GM21528 (cell line): ENCODE measurements around the gene SYT9.

Experiments used
- ATAC-seq: cut with Tn5 transposase; IDR thresholded peaks from one replicate; pipeline ENCODE4 v1.9.1; 2021; ENCODE audit warnings: mild to moderate bottlenecking, moderate library complexity; ENCODE audit not compliant: unreplicated experiment, low FRiP score

Gene SYT9

DNA sequence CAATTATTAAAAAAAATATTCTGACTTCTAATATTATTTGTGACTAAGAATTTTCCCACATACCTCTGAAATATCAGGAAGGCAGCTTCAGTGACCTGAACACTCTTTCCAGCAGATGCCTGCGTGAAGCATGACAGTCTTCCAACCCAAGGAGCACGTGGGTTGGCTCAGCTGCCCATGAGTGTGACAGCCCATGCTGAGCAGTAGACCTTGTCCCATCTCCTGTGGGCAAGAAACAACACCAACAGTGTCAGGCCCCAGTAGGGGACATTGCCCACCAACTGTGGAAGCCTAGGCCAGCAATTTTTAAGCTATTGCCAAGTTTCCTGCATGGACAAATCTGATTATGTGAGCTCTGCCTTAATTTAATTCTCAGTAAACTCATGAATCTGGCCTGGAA, 167.2 kb downstream of the SYT9 start:
- no peak for ATAC-seq

DNA sequence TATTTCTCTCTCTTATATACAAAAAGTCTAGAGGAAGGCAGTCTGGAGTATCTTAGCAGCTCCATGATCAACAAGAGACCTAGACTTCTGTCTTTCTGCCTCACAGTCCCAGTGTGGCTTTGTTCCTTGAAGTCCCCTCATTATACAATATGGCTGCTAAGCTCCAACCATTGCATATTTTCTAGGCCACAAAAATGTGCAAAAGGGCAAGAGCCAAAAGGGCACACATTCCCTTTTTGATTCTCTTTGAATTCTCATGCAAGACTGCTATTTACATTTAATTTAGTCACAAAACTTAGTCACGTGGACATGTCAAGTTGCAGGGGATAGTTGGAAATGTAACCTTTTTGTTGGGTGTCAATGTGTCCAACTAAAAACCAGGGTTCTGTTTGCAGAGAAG, 169.4 kb downstream of the SYT9 start:
- ATAC-seq, result no peak

DNA sequence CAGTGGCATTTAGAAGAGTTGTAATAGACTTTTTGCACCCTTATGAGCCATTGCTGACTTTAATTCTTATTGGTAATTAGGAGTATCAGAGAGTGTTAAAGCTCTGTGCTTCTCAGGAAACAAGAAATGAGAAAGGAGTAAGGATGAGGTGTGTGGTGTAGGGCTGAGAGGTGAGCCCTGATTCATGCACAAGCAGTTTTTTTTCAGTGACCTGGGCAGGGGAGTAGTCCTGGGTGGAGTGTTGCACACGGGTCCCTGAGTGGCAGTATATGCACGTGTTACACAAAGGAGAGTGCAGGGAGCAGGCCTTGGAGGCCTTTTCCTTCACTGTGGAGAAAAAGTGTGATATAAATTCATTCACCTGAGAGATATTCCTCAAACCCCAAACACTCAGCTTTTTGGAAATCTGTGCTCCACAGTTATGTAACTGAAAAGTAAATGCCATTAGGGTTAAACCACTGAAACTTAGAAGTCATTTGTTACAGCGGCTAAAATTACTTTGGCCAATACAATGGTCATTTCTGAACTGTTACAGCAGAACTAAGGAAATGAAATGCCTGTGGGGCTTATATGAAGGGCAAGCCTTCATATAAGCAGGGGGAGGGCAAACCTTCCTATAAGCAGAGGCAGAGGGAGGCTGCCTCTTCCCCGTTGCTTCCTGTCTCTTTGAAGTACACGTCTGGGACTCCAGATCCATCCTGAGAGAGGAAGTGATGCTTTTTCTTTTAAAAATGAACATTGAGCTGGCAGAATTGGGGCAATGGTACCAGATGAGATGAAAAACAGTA, 171.0 kb downstream of the SYT9 start:
- no peak for ATAC-seq

GRCh38 chr11:7423946-7424345, 172.2 kb downstream of the SYT9 start:
- no peak for ATAC-seq

DNA sequence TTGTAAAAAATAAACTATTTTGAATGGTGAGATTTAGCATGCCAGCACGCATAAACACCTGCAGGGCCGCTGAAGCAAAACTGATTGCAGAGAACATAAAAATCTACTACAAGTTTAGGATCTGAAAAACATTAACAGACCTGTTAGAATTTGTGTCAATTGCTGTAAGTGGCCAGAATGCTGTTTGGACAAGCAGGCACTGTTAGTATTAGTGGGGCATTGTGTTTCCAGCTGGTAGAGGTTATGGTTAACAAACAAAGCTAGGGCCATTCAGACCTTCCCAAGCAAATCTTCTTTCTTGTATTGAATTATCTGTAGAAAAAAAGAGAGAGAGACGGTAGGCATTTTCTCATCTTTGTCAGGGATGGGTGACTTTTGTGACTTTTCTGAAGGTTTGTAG, 176.0 kb downstream of the SYT9 start:
- no peak for ATAC-seq

GRCh38 chr11:7428196-7428595, 176.5 kb downstream of the SYT9 start:
- no peak for ATAC-seq

DNA sequence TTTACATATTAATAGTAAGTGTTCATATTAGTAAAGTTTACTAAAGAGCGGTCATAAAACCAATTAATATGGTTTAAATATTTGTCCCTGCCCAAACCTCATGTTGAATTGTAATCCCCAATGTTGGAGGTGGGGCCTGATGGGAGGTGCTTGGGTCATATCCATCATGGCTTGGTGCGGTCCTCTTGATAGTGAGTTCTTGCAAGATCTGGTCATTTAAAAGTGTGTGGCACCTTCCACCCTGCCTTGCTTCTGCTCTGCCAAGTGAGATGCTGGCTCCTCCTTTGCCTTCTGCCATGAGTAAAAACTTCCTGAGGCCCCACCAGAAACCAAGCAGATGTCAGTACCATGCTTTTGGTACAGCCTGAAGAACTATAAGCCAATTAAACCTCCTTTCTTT, 178.8 kb downstream of the SYT9 start:
- no peak for ATAC-seq

DNA sequence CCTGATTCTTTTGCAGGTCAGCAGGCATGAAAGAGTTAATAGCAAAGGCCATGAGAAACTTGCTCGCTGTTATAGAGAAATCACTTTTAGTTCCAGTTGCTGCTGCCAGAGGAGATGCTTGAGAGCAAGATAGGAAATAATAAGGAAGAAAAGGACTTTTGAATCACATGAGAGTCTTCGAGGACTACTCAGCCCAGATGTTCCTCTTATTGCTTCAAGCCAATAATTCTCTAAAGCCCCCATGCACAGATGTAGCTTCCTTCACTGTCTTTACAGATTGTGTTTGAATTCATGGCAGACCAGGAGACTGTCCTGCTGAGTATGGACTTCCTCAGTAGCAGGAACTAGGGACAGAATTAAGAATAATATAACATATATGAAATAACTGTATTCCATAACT, 183.5 kb downstream of the SYT9 start:
- no peak for ATAC-seq

GRCh38 chr11:7436146-7436545, 184.4 kb downstream of the SYT9 start:
- no peak for ATAC-seq

DNA sequence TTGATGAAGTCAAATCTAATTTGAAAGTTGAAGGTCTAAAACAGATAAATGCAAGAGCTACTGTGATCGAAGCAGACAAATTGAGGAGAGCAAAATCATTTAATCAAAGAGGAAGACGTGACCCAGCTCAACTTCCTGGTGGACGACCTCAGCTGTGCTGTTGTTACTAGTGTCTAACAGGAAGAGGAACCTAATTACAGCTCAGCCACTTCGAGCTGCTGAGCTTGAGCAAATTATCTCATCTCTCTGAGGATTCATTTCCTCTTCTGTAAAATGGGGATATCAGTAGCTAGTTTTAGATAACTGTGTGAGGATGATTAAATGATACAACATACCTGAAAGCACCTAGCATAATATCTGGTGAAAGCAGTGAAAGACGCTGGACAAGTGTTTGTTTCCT, 185.0 kb downstream of the SYT9 start:
- ATAC-seq, result peak; percentile 92

DNA sequence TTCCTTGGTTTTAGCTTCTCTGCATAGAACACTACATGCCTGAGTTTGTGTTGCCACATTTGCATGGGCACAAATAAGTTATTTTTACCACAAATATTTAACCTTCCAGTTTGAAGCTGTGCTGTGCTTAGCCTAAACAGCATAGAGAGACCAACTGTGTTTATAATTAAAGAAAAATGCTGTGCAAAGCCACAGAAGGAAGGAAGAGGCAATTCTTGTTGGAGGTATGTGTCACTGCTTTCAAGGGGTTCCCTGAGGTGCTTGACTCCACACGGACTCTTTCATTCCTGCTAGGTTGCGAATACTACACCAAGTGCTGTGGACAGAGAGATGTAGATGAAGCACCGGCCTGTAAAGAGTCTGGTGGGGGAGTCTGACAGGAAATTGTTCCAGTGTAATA, 186.0 kb downstream of the SYT9 start:
- ATAC-seq, result no peak

DNA sequence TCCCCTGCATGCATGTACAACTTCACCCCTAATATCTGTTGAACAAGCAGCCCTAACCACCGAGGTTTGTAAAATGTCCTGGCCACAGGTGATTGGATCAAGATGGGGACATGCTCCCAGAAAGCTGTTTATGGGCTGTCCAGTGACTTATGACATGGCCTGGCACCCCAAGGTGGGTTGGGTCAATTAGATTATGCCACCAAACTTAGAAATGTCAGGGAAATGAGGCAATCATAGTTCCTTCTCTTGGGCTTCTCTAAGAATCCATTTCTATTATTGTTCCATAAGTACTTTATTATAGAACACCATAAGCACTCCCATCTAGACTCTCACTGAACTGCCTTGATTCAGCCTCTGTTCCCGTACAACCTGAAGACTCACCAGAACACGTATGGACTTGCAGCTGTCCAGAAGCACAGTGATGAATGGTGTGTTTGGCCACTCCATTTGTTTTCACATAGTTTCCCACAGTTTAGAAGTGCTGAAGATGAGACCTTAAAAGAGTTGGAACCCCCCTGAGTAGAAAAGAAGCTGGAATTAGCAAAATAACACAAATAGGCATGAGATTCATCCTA, 188.1 kb downstream of the SYT9 start:
- ATAC-seq, result no peak

DNA sequence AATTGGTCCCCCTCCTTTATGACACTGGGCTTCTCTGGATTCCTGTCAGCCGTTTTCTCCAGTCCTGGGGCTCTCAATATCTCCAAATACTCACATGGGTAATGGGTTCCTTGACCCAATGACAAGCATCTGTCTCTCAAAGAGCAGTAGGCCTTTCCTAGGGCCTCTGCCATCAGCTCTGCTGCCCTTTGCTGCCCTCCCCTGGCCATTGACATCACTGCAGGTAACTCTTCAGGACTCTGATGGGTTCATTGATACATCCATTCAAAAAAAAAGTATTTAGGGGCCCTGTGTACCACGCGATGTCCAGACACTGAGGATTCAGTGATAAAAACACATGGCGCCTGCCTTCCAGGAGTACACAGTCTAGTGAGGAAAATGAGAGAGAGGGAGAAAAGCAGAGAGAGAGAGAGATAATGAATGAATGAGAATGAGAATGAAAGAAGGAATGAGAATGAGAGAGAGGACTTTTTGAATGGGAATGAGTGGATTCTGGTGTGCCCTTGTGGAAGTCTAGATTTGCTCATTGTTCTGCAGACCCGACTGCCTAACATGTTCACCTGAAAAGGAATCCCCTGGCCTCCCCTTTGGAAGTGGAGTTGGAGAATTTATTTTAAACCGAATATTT, 191.0 kb downstream of the SYT9 start:
- peak; percentile 89 for ATAC-seq

GRCh38 chr11:7444091-7444981, 192.6 kb downstream of the SYT9 start:
- no peak for ATAC-seq

GRCh38 chr11:7445564-7445963, 193.9 kb downstream of the SYT9 start:
- ATAC-seq, result no peak

DNA sequence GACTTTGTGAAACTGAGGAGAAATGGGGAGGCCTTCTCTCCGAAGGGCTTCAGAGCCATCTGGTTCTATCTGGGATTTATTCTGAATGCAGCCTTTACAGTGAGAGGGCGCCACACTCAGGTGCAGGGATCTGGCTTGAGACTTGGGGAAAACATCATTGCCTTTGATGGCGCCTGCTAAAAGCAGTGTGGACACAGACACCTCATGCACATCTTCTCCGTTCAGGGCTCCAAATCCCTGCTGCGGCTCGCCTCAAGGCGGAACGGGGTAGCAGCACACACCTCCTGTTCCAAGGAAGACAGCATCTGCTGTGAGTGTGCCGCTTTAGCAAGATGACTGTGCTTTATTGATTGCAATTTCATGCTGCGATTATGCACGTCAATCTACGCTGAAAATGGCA, 196.5 kb downstream of the SYT9 start:
- ATAC-seq, result no peak

- no peak for ATAC-seq
These were observed 197.6 kb downstream of the SYT9 start for GRCh38 chr11:7449211-7449840.

GRCh38 chr11:7449841-7450214, 198.1 kb downstream of the SYT9 start:
- no peak for ATAC-seq

GRCh38 chr11:7450836-7451235, 199.1 kb downstream of the SYT9 start:
- no peak for ATAC-seq

DNA sequence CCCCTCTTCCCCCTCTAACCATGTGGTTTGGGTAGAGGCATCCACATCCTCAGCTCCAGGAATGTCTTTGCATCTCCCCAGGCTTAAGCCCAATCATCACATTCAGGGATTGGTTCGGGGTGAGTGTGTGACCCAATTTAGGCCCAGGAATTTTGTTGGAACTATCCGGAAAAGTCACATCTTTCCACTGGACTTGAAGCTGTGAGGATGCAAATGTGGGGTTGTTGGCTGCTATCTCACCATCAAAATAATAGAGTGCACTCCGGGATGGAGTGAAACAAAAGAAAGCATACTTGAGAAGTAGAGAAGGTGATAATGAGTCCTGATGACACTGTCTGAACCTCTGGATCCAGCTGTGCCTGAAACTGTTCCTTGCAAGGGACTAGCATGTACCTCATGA, 199.8 kb downstream of the SYT9 start:
- no peak for ATAC-seq
